ENCODE results near the gene SLC5A7.

The SLC5A7 gene

DNA sequence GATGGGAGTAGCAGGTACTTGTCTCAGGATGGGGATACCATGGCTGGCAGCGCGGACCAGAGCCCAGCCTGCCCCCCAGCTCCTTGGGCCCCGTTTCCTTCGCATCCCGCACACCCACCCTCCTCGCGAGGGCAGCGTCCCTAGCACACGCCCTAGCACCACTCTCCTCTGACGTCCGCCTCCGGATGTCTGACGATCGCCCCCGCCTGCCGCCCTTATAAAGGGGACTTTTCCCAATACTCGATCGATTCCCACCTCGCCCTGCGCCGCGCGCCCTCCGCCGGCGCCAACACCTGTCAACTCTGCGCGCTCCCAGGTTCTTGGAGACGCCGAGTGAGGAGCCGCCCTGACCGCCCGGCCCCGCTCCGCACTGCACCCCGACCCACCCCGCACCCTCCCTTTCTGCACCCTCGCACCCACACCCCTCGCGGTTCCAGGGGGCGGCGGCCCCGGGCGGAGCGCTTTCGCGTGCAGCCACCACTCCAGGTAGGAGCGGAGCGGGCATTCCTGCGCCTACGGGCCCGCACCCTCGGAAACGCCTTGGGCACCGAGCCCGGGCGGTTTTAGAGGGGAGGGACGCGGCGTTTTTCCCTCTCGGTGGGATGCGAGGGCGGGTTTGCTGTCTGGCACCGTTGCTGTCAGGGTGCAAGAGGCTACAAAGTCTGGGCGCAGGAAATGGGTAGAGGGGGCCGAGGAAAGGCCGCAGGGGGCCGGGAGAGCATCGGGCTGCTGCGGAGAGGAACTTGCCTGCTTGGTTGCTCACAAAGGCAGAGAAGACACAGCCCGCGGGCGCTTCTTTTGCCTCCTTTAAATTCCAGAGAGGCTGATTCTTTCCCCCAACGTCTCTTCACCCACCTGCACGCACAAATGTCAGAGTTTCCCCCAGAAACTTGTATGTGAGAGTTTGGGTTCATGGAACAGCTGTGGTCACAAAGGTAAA lies at the start of gene SLC5A7:
SLC5A7 (plus strand) TSS at position 247 of the 940 bp plus-strand sequence. CDS start 1,632 bp downstream, outside the sequence.
- no peak for DNase-seq (ENCODE audit: low spot score)

DNA sequence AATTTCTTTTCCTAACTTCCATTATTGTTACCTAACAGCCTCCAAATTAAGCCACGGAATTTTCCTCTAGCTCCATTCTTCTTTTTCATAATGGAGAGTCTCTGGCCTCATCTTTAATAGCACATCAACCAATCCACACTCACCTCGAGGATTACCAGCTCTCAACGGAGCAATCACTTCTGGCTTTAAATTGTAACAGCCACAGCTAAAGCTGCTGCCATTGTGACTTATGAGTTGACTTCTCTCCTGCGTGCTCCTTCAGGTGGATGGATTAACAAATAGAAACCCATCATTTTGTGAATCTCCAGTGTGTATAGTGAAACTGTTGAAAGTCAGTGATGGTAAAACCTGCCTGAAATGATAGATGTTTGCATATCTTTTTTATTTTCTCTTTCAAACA lies 24.9 kb upstream of the SLC5A7 start:
- DNase-seq (ENCODE audit: low spot score), result no peak

DNA sequence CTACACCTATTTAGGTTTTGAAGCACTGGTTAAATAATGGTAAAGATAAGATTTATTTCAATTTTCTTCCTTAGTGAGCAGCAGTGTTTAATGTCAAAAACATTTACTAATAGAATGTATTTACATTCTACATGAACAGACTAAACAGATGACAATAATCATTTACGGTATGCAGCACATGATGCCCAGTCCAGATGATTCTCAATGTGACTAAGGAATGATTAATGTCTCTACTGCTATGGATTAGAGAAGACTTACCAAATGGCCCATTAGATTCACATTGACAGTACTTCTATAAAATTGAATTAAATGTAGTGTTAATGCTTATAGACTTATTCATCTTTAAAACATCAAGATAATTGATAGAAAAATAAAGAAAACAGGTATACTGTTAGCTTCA lies 22.1 kb upstream of the SLC5A7 start:
- DNase-seq (ENCODE audit: low spot score), result no peak

- DNase-seq (ENCODE audit: low spot score), result no peak
Observed at GRCh38 chr2:107984707-107985106, 1.6 kb upstream of the SLC5A7 start.

DNA sequence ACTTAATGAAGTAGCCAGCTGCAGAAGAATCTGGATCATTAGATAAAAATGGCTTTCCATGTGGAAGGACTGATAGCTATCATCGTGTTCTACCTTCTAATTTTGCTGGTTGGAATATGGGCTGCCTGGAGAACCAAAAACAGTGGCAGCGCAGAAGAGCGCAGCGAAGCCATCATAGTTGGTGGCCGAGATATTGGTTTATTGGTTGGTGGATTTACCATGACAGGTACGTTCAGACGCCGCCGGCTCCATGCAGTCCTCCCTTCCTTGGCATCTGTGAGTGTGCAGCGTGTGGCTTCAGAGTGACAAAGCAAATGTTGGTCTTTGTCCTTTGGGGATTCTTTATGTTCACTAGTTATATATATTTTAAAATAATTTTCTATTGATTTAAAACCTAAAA lies 1.8 kb downstream of the SLC5A7 start:
- DNase-seq (ENCODE audit: low spot score), result no peak

GRCh38 chr2:107989445-107989844 lies 3.1 kb downstream of the SLC5A7 start:
- DNase-seq (ENCODE audit: low spot score), result no peak

- no peak for DNase-seq (ENCODE audit: low spot score)
Observed at GRCh38 chr2:107990718-107991117, 4.4 kb downstream of the SLC5A7 start.

DNA sequence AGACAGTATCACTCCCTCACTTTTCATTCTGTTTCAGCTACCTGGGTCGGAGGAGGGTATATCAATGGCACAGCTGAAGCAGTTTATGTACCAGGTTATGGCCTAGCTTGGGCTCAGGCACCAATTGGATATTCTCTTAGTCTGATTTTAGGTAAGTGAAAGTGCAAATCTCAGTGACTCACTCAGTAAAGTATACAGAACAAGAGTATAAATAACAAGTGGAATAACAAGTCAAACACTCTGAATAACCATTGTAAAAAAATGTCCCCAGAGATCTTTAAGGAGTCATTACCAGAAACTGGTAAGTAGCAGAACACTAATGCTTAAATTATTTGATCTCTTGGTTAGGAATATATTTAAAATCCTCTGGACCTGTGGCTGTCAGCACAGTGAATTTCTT lies 5.7 kb downstream of the SLC5A7 start:
- DNase-seq (ENCODE audit: low spot score), result no peak

DNA sequence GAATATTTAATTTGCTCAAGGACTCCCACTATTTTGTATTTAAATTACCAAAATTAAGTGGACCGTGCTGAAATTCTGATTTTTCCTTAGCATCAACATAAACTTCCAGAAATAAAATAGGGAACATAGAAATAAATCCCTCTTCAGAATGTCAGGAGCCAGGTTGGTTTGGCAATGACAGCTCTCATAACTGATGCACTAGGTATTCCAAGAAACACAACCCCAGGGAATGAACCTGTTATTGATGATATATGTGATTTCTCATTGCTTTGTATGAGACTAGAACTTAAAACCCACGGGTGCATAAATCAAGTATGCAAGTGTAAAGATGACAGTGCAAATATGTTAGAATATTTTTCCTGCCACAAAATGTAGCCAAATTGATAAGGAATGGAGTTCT lies 12.8 kb downstream of the SLC5A7 start:
- DNase-seq (ENCODE audit: low spot score), result no peak

DNA sequence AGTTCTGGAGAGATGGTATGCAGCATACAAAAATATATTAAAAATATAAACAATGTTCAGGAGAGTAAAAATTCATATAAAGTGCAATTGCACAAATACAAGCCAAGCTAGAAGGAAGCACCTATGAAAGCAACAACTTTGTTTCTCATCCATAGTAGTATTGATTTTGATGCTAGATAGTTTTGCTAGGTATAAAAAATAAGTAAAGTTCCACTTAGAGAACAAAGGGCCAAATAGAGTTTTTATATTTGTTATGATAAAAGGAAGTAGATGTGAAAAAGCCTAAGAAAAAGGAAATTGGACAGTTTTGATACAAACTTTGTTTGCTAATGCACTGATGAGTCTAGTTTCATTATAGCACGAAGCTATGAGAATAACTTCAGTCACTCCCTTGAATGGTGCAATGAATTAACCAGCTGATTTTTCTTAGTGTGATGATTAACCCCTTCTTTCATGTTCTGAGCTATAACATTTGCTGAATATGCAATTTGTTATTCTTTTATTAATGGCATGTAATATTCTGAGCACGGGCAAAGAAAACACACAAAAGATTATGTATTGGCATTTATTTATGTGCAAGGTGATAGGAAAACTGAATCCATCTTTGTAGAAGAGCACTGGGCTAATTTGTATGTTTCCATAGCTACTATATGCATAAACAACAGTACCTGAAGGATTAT lies 24.7 kb downstream of the SLC5A7 start:
- DNase-seq (ENCODE audit: low spot score), result no peak

- DNase-seq (ENCODE audit: low spot score), result no peak
Observed at GRCh38 chr2:108013305-108013704, 27.0 kb downstream of the SLC5A7 start.

GRCh38 chr2:108022628-108023027 lies 36.3 kb downstream of the SLC5A7 start:
- no peak for DNase-seq (ENCODE audit: low spot score)

DNA sequence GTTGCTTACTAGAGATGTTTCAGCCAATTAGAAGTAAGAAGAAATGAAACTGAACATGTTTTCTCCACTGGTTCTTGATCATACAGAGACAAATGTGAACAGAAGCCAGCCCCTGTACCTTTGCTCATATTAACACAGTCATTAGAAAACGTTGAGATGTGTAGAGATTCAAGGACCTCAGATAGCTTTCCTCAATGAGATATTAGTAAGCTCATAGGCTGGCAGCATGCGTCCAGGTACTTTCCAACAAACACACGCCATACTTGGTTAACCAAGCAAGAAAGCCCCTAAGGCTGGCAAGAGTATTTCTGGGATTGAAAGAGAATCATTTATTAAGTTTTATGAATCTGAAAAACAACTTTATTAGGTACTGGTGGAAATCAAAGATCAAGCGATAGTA lies 37.5 kb downstream of the SLC5A7 start:
- no peak for DNase-seq (ENCODE audit: low spot score)

DNA sequence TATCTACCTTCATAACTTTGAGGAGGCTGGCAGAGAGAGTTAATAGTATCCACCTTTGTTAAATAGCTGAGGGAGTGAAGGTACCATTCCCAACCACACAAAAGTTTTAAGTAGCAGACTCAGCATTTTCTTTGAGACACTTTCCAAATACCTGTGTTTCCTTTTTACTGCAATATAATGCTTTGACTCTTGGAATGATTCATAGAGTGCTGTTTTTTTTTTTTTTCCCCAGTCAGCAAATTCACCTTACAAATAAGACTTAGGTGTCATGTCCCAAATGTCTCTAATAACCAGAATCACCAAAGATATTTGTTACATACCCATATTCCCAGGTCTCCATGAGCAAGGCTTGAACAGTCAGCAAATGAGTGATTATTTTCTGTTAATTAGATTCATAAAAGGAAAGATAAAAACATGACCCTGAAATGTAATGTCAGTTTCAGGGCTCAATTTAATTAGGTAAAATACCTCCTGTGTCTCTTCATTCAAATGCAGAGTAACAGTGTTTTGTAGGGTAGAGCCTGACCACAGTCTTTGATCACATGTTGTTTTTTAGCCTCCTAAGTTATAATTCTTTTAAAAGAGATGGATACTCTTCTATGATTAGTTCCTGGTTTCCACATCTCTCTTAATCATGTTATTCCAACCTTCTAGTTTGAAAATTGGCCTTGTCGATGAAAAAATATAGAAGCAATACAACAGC lies 39.9 kb downstream of the SLC5A7 start:
- DNase-seq (ENCODE audit: low spot score), result no peak

GRCh38 chr2:108029496-108029895 lies 43.2 kb downstream of the SLC5A7 start:
- no peak for DNase-seq (ENCODE audit: low spot score)

DNA sequence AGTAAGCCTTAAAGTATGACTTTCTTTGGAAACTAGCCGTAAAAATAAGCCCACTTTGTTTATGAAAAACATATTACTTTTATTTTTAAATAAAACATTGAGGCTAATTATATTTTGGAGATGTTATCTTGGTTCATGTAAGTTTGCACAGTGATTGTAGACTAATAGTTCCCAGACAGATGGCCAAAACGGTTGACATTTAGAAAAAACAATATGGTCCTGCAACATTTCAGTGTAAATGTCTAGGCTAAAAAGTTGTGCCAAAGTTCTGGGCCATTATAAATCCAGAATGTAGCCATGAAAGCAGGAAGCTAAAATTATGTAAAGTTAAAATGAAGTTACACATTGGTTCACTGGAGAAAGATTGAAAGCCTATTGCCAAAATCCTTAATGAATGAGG lies 43.6 kb downstream of the SLC5A7 start:
- no peak for DNase-seq (ENCODE audit: low spot score)

DNA sequence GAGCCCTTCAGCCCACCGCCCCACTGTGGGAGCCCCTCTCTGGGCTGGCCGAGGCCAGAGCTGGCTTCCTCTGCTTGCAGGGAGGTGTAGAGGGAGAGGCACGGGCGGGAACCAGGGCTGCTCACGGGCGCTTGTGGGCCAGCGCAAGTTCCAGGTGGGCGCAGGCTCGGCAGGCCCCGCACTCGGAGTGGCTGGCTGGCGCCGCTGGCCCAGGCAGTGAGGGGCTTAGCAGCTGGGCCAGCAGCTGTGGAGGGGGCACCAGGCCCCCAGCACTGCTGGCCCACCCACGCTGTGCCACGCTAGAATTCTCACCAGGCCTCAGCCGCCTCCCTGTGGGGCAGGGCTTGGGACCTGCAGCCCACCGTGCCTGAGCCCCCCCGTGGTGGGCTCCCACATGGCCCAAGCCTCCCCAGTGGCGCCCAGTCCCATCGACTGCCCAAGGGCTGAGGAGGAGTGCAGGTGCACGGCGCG lies 45.2 kb downstream of the SLC5A7 start:
- DNase-seq (ENCODE audit: low spot score), result no peak

- DNase-seq (ENCODE audit: low spot score), result no peak
Observed at GRCh38 chr2:108034843-108035242, 48.5 kb downstream of the SLC5A7 start.

DNA sequence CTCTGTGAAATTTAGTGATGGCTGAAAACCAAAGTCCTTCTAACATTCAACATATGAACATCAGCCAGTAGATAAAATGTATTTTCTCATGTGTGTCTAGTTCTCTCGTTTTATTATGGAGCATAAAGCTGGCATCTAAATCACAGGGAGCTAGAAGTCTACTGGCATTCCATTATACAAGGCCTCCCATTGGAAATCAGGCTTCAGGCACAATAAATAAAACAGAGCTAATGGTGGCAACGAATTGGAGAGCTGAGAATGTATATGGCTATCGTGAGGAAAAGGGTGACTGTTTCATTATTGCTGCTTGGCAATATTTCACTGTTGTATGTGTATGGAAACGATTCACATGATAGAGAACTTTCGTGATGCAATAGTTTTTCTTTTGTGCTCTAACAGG lies 62.4 kb downstream of the SLC5A7 start:
- DNase-seq (ENCODE audit: low spot score), result no peak

DNA sequence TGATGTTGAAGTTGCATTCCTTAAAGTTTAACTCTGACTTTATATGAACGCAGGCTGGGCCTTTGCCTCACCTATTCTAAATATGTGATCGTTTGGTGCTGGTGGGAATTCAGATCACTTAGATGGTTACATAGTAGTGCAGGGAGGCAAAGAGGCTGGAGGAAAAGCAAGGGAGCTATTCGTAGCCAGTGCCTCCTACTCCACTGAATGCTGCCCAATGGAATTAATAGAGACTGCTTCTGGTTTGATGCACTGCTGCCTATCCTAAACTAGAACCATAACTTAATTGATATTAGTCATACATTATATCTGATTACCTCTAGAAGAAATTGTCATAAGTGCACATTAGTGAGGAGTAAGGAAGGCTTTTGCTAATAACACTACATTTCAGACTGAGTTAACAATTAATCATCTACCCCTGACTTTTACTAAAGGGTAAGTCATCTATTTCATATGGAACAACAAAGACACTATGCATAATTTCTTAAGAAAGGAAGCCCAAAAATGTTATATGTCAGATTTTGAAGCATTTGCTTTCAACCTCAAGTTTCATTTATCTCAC lies 72.3 kb downstream of the SLC5A7 start:
- no peak for DNase-seq (ENCODE audit: low spot score)

DNA sequence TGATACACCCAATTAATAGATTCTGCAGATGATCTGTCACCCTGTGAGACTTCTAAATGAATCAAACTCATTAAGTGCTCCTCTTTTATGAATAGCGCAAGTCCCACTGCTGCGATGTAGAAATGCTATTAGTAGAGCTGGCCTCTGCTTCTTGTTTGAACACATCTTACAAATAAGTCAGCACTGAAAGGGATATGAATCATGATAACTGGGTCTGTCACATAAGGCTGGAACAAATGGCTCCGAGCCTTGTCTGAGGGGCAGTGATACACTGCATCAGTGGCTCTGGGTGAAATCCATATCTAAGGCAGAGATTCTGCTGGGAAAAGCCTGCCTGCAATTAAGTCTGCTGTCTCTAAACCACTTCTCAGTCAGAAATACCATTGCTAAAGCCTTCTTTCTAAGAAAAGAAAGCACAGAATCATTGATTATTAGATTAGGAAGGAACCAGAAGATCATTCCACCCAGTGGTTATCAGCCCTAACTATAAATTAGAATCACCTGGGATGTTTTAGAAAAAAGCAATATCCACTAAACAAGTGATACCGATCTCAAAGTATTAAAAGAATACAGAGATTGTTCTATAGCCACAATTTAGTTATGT lies 75.2 kb downstream of the SLC5A7 start:
- DNase-seq (ENCODE audit: low spot score), result no peak
